ENCODE measurements around the gene GALNT14. TPM values are rescaled to one million over a fixed set of nuclear protein-coding genes. Genes with fewer than 3 reads are reported as not detected.
A peak's percentile ranks its signal among the peaks of the same experiment; 100 is the strongest.
"Not testable (repeated sequence)": the region's sequence is repeated elsewhere in the genome, so short reads cannot be mapped to it uniquely, and the experiment has no call there.

Gene GALNT14, protein sequence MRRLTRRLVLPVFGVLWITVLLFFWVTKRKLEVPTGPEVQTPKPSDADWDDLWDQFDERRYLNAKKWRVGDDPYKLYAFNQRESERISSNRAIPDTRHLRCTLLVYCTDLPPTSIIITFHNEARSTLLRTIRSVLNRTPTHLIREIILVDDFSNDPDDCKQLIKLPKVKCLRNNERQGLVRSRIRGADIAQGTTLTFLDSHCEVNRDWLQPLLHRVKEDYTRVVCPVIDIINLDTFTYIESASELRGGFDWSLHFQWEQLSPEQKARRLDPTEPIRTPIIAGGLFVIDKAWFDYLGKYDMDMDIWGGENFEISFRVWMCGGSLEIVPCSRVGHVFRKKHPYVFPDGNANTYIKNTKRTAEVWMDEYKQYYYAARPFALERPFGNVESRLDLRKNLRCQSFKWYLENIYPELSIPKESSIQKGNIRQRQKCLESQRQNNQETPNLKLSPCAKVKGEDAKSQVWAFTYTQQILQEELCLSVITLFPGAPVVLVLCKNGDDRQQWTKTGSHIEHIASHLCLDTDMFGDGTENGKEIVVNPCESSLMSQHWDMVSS
- total RNA-seq (not detected), polyA plus RNA-seq (not detected)

DNA sequence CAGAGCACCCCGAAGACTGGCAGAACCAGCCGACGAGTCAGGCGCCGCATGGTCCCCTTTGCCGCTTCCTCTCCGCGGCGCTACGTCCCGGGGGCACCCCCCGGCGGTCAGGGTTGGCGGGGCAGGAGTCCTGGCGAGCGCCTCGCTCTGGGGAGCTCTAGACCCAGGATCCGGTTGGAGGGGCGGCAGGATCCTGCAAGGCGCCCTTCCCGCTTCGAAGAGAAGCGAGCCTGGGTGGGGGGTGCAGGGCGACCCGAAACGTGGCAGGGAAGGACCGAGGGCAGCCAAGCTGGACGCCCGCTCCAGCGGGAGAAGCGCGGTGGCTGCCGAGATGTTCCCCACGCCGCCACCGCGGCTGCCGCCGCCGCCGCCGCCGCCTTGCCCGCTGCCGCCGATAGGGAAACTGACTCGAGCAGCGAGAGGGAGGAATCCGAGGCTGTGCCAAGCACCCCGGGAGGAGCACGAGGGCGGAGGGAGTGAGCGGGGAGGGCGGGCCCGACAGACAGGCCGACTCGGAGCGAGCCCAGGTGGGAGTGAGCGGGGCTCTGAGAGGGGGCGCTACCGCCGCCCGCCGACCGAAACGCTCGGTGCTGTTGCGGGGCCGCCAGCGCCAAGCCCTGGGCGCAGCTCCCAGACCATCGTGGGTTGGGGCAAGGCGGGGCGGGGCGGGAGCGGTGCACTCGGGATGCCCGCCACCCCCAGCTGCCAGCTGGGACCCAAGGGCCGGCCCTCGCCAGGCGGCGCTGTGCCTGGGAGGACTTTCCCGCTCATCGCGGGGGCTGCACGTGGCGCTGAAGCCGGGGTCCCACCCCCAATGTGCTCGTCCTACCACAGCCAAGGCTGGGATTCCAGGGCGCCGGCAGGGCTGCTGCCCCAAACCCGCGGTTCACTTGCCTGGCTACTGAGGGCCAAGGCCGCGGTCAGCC, at the start of gene GALNT14:
TSS of gene GALNT14 (minus strand) at position 404 of the 926 bp plus-strand sequence. CDS start at position 50, 354 bp downstream.
- Histone ChIP-seq H3K9me3 (ENCODE audit: control insufficient read depth in 2 of 2, low read length in 2 of 2) (no peaks in the 10 kb centered on the region), H3K4me1 (ENCODE audit: control insufficient read depth, insufficient read depth, low read length, poor library complexity, severe bottlenecking) (peaks cover 15% of the 10 kb centered on the region), H3K27ac (ENCODE audit: insufficient read depth, low read length, poor library complexity, severe bottlenecking) (no peak within 1 kb of the TSS), H3K36me3 (ENCODE audit: control insufficient read depth, insufficient read depth, low read length) (no peaks in the 10 kb centered on the region), H3K4me3 (ENCODE audit: low read depth, low read length) (no peak within 1 kb of the TSS), H3K27me3 (ENCODE audit: control insufficient read depth, insufficient read depth, low read length) (peaks cover 31% of the 10 kb centered on the region)
- H3K36me3 Mint-ChIP-seq: no peaks in the 10 kb centered on the region
- H3K27me3 Mint-ChIP-seq: peaks cover 76% of the 10 kb centered on the region
- ATAC-seq (ENCODE audit: low read depth in 2 of 2) (peak in 1 of 2 donors; percentile 25), DNase-seq (peak in 1 of 3 donors; percentile 41)
- H3K9me3 Mint-ChIP-seq: peaks cover 0 to 2% (median 0%) of the 10 kb centered on the region in 7 donors
- peak within 1 kb of the TSS in 2 of 4 donors; percentile 67 to 75 for H3K4me3 Mint-ChIP-seq
- no peak within 1 kb of the TSS for H3K27ac Mint-ChIP-seq
- H3K4me1 Mint-ChIP-seq: peaks cover 0 to 9% (median 5%) of the 10 kb centered on the region in 4 donors

DNA sequence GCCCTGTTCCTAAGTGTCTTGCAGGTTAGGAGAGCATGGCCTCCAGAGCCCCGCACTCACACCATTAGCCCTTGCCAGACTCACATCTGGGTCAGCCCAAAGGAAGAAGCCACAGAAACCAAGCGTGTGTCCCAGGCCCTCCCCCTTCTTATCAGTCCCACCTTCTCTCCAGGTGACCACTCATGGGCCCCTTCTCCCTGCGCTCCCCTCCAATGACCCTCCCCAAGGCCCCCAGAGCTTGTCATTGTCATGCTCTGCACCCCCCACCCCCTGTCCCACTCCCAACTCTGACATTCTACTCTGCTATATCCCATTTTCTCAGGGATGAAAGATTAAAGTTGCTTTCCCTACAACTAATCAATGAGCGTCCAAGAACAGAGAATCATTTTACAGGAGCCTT, 48.9 kb upstream of the GALNT14 start:
- no peaks in the 10 kb centered on the region for H3K4me1 Mint-ChIP-seq
- Histone ChIP-seq H3K27ac (ENCODE audit: insufficient read depth, low read length, poor library complexity, severe bottlenecking) (no peak overlapping the region), H3K36me3 (ENCODE audit: control insufficient read depth, insufficient read depth, low read length) (no peaks in the 10 kb centered on the region), H3K4me1 (ENCODE audit: control insufficient read depth, insufficient read depth, low read length, poor library complexity, severe bottlenecking) (no peaks in the 10 kb centered on the region), H3K9me3 (ENCODE audit: control insufficient read depth in 2 of 2, low read length in 2 of 2) (no peaks in the 10 kb centered on the region), H3K27me3 (ENCODE audit: control insufficient read depth, insufficient read depth, low read length) (no peaks in the 10 kb centered on the region), H3K4me3 (ENCODE audit: low read depth, low read length) (no peak overlapping the region)
- DNase-seq: no peak
- H3K27me3 Mint-ChIP-seq: peaks cover 4% of the 10 kb centered on the region
- no peak overlapping the region for H3K4me3 Mint-ChIP-seq
- no peaks in the 10 kb centered on the region for H3K36me3 Mint-ChIP-seq
- peaks cover 0 to 2% (median 0%) of the 10 kb centered on the region in 7 donors for H3K9me3 Mint-ChIP-seq
- no peak overlapping the region for H3K27ac Mint-ChIP-seq
- ATAC-seq (ENCODE audit: low read depth in 2 of 2): no peak

DNA sequence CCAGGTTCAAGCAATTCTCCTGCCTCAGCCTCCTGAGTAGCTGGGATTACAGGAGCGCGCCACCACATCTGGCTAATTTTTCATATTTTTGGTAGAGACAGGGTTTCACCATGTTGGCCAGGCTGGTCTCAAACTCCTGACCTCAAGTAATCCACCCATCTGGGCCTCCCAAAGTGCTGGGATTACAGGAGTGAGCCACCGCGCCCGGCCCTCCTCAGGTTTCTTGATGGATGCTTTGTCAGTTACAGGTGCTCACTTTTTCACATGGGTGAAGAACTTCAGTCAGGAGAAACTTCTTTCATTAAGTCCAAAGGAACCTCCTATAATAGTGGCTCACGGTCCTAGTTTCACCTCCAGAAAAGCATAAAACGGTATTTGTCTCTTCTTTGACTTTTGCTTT, 45.7 kb upstream of the GALNT14 start:
- H3K27ac Mint-ChIP-seq; H3K4me1 Mint-ChIP-seq; ATAC-seq (ENCODE audit: low read depth in 2 of 2); H3K36me3 ChIP-seq (ENCODE audit: control insufficient read depth, insufficient read depth, low read length); H3K27ac ChIP-seq (ENCODE audit: insufficient read depth, low read length, poor library complexity, severe bottlenecking); H3K9me3 ChIP-seq (ENCODE audit: control insufficient read depth in 2 of 2, low read length in 2 of 2); H3K27me3 Mint-ChIP-seq; H3K4me3 ChIP-seq (ENCODE audit: low read depth, low read length); H3K4me3 Mint-ChIP-seq; H3K27me3 ChIP-seq (ENCODE audit: control insufficient read depth, insufficient read depth, low read length); H3K9me3 Mint-ChIP-seq; H3K36me3 Mint-ChIP-seq; DNase-seq; H3K4me1 ChIP-seq (ENCODE audit: control insufficient read depth, insufficient read depth, low read length, poor library complexity, severe bottlenecking): not testable (repeated sequence)

DNA sequence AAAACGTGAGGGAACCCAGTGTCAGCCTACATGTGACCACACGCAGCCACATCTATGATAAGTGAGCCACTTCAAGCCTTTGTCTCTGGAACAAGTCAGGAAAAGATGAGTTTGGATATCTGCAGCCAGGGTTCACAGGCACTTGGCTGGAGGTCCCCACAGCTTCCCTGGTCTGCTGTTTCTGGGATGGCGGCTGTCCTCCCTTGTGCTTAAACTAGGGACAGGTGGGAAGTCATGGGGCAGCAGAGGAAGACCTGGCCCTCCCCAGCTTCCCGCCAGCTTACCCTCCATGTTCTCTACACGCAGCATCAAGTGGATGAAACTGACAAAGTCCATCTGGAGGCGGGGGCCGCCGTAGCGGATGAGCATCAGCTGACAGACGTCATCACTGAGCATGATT, 38.5 kb upstream of the GALNT14 start:
- Mint-ChIP-seq H3K27ac (no peak overlapping the region), H3K36me3 (no peaks in the 10 kb centered on the region), H3K27me3 (peaks cover 10% of the 10 kb centered on the region), H3K4me1 (no peaks in the 10 kb centered on the region), H3K9me3 (no peaks in the 10 kb centered on the region), H3K4me3 (no peak overlapping the region)
- no peak overlapping the region for H3K4me3 ChIP-seq (ENCODE audit: low read depth, low read length)
- no peaks in the 10 kb centered on the region for H3K9me3 ChIP-seq (ENCODE audit: control insufficient read depth in 2 of 2, low read length in 2 of 2)
- ATAC-seq (ENCODE audit: low read depth in 2 of 2): no peak
- H3K27me3 ChIP-seq (ENCODE audit: control insufficient read depth, insufficient read depth, low read length): no peaks in the 10 kb centered on the region
- no peak for DNase-seq
- no peaks in the 10 kb centered on the region for H3K36me3 ChIP-seq (ENCODE audit: control insufficient read depth, insufficient read depth, low read length)
- no peak overlapping the region for H3K27ac ChIP-seq (ENCODE audit: insufficient read depth, low read length, poor library complexity, severe bottlenecking)
- H3K4me1 ChIP-seq (ENCODE audit: control insufficient read depth, insufficient read depth, low read length, poor library complexity, severe bottlenecking): no peaks in the 10 kb centered on the region

DNA sequence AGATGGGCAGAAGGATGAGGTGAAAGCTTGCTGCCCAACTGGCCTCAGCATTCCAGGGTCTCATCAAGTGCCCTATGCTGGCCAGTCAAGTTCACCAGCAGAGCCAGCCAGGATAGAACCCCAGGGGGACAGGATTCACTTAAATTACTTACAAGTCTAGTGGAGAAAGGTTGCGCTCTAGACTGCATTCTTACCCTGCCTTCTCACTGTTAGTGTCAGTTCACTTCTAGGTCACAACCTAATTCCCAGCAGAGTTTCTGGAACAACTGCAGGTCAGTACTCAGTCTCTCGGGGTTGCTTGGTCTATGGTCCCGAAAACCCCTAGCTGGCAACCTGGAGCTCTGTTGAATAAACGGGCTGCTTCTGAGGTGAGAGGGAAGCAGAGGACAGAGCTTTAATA, 32.9 kb upstream of the GALNT14 start:
- no peak overlapping the region for H3K4me3 Mint-ChIP-seq
- no peak overlapping the region for H3K27ac Mint-ChIP-seq
- Histone ChIP-seq H3K36me3 (ENCODE audit: control insufficient read depth, insufficient read depth, low read length) (no peaks in the 10 kb centered on the region), H3K4me3 (ENCODE audit: low read depth, low read length) (no peak overlapping the region), H3K9me3 (ENCODE audit: control insufficient read depth in 2 of 2, low read length in 2 of 2) (no peaks in the 10 kb centered on the region), H3K27ac (ENCODE audit: insufficient read depth, low read length, poor library complexity, severe bottlenecking) (no peak overlapping the region), H3K4me1 (ENCODE audit: control insufficient read depth, insufficient read depth, low read length, poor library complexity, severe bottlenecking) (no peaks in the 10 kb centered on the region), H3K27me3 (ENCODE audit: control insufficient read depth, insufficient read depth, low read length) (no peaks in the 10 kb centered on the region)
- DNase-seq: no peak
- peaks cover 20% of the 10 kb centered on the region for H3K27me3 Mint-ChIP-seq
- no peaks in the 10 kb centered on the region for H3K4me1 Mint-ChIP-seq
- no peaks in the 10 kb centered on the region for H3K36me3 Mint-ChIP-seq
- ATAC-seq (ENCODE audit: low read depth in 2 of 2): no peak
- H3K9me3 Mint-ChIP-seq: no peaks in the 10 kb centered on the region

DNA sequence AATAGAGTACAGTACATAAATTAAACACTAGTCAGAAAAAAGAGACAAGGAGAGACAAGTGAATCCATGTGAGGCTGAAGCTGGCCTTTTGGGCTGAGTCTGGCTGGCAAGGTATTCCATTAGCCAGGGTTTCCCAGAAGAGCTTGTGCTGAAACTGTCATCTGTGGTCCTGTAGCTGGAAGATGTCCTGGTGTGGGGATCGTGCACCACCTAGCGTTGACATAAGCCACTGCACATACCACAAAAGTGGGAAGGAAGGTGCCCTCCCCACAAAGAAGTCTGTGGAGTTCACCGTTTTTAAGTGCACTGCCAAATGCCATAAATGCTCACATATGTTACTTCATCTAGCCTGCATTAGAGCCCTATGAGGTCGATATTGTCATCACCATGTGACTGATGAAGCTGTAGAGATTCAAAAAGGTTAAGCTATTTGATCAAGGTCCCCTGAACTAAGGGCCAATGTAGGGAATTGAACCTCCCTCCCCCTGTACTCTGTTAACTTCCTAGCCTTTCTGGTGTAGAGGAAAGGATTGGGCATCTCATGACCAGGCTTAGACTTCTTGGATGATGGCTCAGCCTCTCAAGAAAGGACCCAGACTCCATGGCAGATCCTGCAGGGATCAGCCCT, 31.9 kb upstream of the GALNT14 start:
- H3K4me3 ChIP-seq (ENCODE audit: low read depth, low read length): no peak overlapping the region
- Mint-ChIP-seq H3K27me3 (peaks cover 20% of the 10 kb centered on the region), H3K36me3 (no peaks in the 10 kb centered on the region), H3K4me3 (no peak overlapping the region), H3K27ac (no peak overlapping the region), H3K4me1 (no peaks in the 10 kb centered on the region), H3K9me3 (no peaks in the 10 kb centered on the region)
- no peaks in the 10 kb centered on the region for H3K9me3 ChIP-seq (ENCODE audit: control insufficient read depth in 2 of 2, low read length in 2 of 2)
- no peaks in the 10 kb centered on the region for H3K4me1 ChIP-seq (ENCODE audit: control insufficient read depth, insufficient read depth, low read length, poor library complexity, severe bottlenecking)
- H3K36me3 ChIP-seq (ENCODE audit: control insufficient read depth, insufficient read depth, low read length): no peaks in the 10 kb centered on the region
- DNase-seq: peak; percentile 8 to 65 (median 34)
- H3K27ac ChIP-seq (ENCODE audit: insufficient read depth, low read length, poor library complexity, severe bottlenecking): no peak overlapping the region
- ATAC-seq (ENCODE audit: low read depth in 2 of 2): peak in 1 of 2 donors; percentile 64
- H3K27me3 ChIP-seq (ENCODE audit: control insufficient read depth, insufficient read depth, low read length): no peaks in the 10 kb centered on the region

DNA sequence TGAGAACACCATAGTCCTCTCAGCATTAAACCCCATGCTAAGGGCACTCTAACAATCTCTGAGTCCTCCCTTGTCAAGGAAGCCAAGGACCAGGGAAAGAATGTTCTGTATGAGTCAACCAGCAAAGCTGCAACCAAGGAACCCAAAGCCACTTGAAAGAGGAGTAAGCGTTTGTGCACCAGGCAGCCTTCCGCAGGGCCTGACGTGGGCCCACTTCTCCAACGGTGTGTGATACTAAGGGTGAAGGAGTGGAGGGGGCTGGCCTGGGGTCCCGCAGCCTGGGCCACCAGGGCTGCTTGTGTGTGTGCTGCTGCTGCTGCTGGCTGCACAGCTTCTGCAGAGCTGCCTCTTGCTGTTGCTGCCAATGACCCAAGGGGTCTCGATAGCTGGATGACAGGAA, 30.1 kb upstream of the GALNT14 start:
- Mint-ChIP-seq H3K27me3 (peaks cover 27% of the 10 kb centered on the region), H3K9me3 (no peaks in the 10 kb centered on the region)

More for the DNA sequence above, 30.1 kb upstream of the GALNT14 start:
- no peak for DNase-seq
- H3K4me1 ChIP-seq (ENCODE audit: control insufficient read depth, insufficient read depth, low read length, poor library complexity, severe bottlenecking): no peaks in the 10 kb centered on the region
- no peak overlapping the region for H3K4me3 ChIP-seq (ENCODE audit: low read depth, low read length)
- H3K27ac ChIP-seq (ENCODE audit: insufficient read depth, low read length, poor library complexity, severe bottlenecking): no peak overlapping the region
- no peaks in the 10 kb centered on the region for H3K27me3 ChIP-seq (ENCODE audit: control insufficient read depth, insufficient read depth, low read length)
- H3K27ac Mint-ChIP-seq: no peak overlapping the region
- no peak for ATAC-seq (ENCODE audit: low read depth in 2 of 2)
- H3K36me3 Mint-ChIP-seq: no peaks in the 10 kb centered on the region
- H3K4me1 Mint-ChIP-seq: peaks cover 0 to 3% (median 0%) of the 10 kb centered on the region in 4 donors
- no peaks in the 10 kb centered on the region for H3K36me3 ChIP-seq (ENCODE audit: control insufficient read depth, insufficient read depth, low read length)
- H3K4me3 Mint-ChIP-seq: no peak overlapping the region
- H3K9me3 ChIP-seq (ENCODE audit: control insufficient read depth in 2 of 2, low read length in 2 of 2): no peaks in the 10 kb centered on the region
